Nephron (organoid): ENCODE data around the gene KRTAP10-8.
"Not testable (repeated sequence)": the region's sequence is repeated elsewhere in the genome, so short reads cannot be mapped to it uniquely, and the experiment has no call there.

Experiments used
- H3K27ac Mint-ChIP-seq, 3 experiments: 2 replicates each; pipeline ENCODE4 v1.8.0; 2020; ENCODE audit warnings: mixed read lengths in 3 of 3, mild to moderate bottlenecking in 2 of 3, moderate library complexity in 1 of 3
- H3K27me3 Mint-ChIP-seq: 2 replicates; pipeline ENCODE4 v1.8.0; 2021; ENCODE audit warnings: low read depth, mild to moderate bottlenecking, moderate library complexity, mixed read lengths
- H3K36me3 Mint-ChIP-seq: 2 replicates; pipeline ENCODE4 v1.8.0; 2020; ENCODE audit warnings: low read depth, mixed read lengths
- H3K4me1 Mint-ChIP-seq: 2 replicates; pipeline ENCODE4 v1.8.0; 2020; ENCODE audit warnings: mixed read lengths
- H3K4me3 Mint-ChIP-seq, 3 experiments: 2 replicates each; pipeline ENCODE4 v1.8.0; 2020; ENCODE audit warnings: mild to moderate bottlenecking in 3 of 3, mixed read lengths in 3 of 3, moderate library complexity in 2 of 3
- H3K9me3 Mint-ChIP-seq: 2 replicates; pipeline ENCODE4 v1.8.0; 2020; ENCODE audit warnings: mixed read lengths
- CTCF ChIP-seq, 3 experiments: fragments of 200-600 bp; sonication (generic); IDR thresholded peaks; one replicate each; pipeline ENCODE4 v1.5.0; 2021; ENCODE audit warnings: antibody characterized with exemption in 3 of 3; ENCODE audit not compliant: unreplicated experiment in 3 of 3

KRTAP10-8 gene

GRCh38 chr21:44628707-44629391 lies 17.0 kb downstream of the KRTAP10-8 start:
- TF ChIP-seq CTCF (IDR thresholded peaks at IDR 0.05; ENCODE audit: unreplicated experiment in 3 of 3): no peak
- no peak overlapping the region for H3K27ac Mint-ChIP-seq
- peaks cover 20% of the 10 kb centered on the region for H3K36me3 Mint-ChIP-seq
- no peak overlapping the region for H3K4me3 Mint-ChIP-seq
- peaks cover 26% of the 10 kb centered on the region for H3K27me3 Mint-ChIP-seq
- no peaks in the 10 kb centered on the region for H3K4me1 Mint-ChIP-seq
- H3K9me3 Mint-ChIP-seq: peaks cover 44% of the 10 kb centered on the region

- no peak overlapping the region for H3K4me3 Mint-ChIP-seq
- H3K9me3 Mint-ChIP-seq: peaks cover 35% of the 10 kb centered on the region
- no peak for TF ChIP-seq CTCF (IDR thresholded peaks at IDR 0.05; ENCODE audit: unreplicated experiment in 3 of 3)
- H3K27ac Mint-ChIP-seq: no peak overlapping the region
- H3K36me3 Mint-ChIP-seq: peaks cover 13% of the 10 kb centered on the region
- peaks cover 30% of the 10 kb centered on the region for H3K27me3 Mint-ChIP-seq
- no peaks in the 10 kb centered on the region for H3K4me1 Mint-ChIP-seq
Measured at GRCh38 chr21:44630440-44630839, 18.6 kb downstream of the KRTAP10-8 start.

GRCh38 chr21:44632067-44632466 lies 20.2 kb downstream of the KRTAP10-8 start:
- peaks cover 13% of the 10 kb centered on the region for H3K36me3 Mint-ChIP-seq
- H3K4me1 Mint-ChIP-seq: no peaks in the 10 kb centered on the region
- H3K27me3 Mint-ChIP-seq: peaks cover 23% of the 10 kb centered on the region
- no peak overlapping the region for H3K4me3 Mint-ChIP-seq
- H3K27ac Mint-ChIP-seq: no peak overlapping the region
- peaks cover 35% of the 10 kb centered on the region for H3K9me3 Mint-ChIP-seq
- TF ChIP-seq CTCF (IDR thresholded peaks at IDR 0.05; ENCODE audit: unreplicated experiment in 3 of 3): no peak

- Mint-ChIP-seq H3K27me3 (peaks cover 18% of the 10 kb centered on the region), H3K27ac (no peak overlapping the region), H3K9me3 (peaks cover 36% of the 10 kb centered on the region), H3K36me3 (no peaks in the 10 kb centered on the region), H3K4me3 (no peak overlapping the region), H3K4me1 (no peaks in the 10 kb centered on the region)
- TF ChIP-seq CTCF (IDR thresholded peaks at IDR 0.05; ENCODE audit: unreplicated experiment in 3 of 3): no peak
Measured at GRCh38 chr21:44636209-44637017, 24.5 kb downstream of the KRTAP10-8 start.

- TF ChIP-seq CTCF (IDR thresholded peaks at IDR 0.05; ENCODE audit: unreplicated experiment in 3 of 3): no peak
- Mint-ChIP-seq H3K27me3 (peaks cover 18% of the 10 kb centered on the region), H3K27ac (no peak within 1 kb of the TSS), H3K9me3 (peaks cover 33% of the 10 kb centered on the region), H3K36me3 (no peaks in the 10 kb centered on the region), H3K4me1 (no peaks in the 10 kb centered on the region), H3K4me3 (no peak within 1 kb of the TSS)
Measured at GRCh38 chr21:44637018-44637850, 25.4 kb downstream of the KRTAP10-8 start, which contains the start of gene KRTAP10-10. TSS of gene KRTAP10-10 (plus strand) at chr21:44637356. CDS start at chr21:44637418, 62 bp downstream.

- Mint-ChIP-seq H3K9me3 (peaks cover 33% of the 10 kb centered on the region), H3K27me3 (peaks cover 18% of the 10 kb centered on the region)
- H3K27ac Mint-ChIP-seq, H3K4me3 Mint-ChIP-seq, H3K4me1 Mint-ChIP-seq, H3K36me3 Mint-ChIP-seq: not testable (repeated sequence)
Measured at GRCh38 chr21:44637851-44638348, 26.0 kb downstream of the KRTAP10-8 start.

GRCh38 chr21:44638506-44639330 lies 26.8 kb downstream of the KRTAP10-8 start:
- not testable (repeated sequence) for H3K4me3 Mint-ChIP-seq, H3K27ac Mint-ChIP-seq, H3K4me1 Mint-ChIP-seq, H3K36me3 Mint-ChIP-seq
- Mint-ChIP-seq H3K27me3 (peaks cover 13% of the 10 kb centered on the region), H3K9me3 (peaks cover 35% of the 10 kb centered on the region)
